GM11168 (cell line): ENCODE results near the gene XIRP2.

Experiments used
- in situ Hi-C: fragments of 300-500 bp; cut with MboI; formaldehyde crosslinking; loops from one replicate; pipeline ENCODE4 v1.12.0; 2022; ENCODE audit warnings: low sequenced_read_pairs; ENCODE audit not compliant: unreplicated experiment

The XIRP2 gene

DNA sequence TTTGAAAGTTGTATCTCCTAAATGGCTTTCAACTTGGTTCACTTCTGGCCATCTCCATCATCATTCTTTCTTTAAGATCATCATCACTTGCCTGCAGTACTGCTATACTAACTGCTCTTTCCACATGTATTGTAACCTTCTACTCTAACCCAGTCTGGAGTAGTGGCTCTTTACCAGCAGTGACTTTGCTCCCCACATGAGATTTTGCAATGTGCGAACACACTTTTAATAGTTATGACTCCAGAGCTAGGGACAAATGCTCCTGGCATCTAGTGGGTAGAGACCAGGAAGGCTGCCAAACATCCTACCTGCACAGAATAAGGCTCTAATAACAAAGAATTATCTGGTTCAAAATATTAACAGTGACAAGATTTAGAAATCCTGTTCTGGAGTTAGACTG is 243.8 kb downstream of the XIRP2 start:
- in situ Hi-C loops = no loop called here

DNA sequence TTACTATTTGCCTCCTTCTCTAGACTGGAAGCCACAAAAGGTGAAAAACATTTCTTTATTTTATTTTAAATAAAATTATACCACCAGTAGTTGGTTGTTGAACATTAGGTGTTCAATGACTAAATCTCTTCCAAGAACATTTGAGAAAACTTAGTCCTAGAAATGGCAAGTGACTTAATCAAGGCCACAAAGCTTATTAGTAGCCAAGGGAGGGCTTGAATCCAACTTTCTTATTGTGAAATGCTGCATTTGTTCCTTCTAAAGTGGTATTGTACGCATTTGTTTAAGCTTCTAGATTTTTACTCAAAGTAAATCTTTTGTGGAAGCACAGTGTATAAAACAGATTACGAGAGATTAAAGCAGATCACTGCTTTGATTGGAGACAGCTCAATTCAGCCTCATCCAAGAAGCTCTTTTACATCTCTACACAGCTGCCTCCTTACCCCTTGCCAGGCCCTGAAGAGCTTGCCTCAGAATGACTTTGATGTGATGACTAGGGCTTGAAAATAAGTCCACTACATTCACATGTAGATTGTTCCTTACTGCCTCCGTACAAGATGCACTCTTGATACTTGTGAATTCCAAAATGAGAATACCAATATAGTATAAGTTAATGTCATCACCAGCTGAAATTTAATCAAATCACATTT is 244.8 kb downstream of the XIRP2 start:
- in situ Hi-C loops = no loop called here

DNA sequence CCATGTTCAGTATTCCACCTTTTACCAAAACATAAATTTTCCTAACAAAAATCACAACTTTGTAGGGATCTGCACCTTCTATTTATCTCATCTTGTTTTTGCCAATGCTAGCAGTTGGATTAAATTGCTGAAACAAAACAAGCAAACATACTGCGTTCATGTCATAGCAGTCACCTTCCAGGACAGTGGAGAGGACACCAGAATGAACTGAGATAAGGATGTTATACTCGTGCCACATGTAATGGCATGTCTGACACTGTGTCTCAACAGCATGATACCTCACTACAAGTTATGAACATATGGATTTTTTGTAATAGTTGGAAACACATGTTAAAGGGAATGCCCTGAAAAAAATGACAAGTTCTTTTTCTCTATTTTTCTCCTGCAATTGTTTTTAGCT is 245.3 kb downstream of the XIRP2 start:
- in situ Hi-C loops = no loop called here

DNA sequence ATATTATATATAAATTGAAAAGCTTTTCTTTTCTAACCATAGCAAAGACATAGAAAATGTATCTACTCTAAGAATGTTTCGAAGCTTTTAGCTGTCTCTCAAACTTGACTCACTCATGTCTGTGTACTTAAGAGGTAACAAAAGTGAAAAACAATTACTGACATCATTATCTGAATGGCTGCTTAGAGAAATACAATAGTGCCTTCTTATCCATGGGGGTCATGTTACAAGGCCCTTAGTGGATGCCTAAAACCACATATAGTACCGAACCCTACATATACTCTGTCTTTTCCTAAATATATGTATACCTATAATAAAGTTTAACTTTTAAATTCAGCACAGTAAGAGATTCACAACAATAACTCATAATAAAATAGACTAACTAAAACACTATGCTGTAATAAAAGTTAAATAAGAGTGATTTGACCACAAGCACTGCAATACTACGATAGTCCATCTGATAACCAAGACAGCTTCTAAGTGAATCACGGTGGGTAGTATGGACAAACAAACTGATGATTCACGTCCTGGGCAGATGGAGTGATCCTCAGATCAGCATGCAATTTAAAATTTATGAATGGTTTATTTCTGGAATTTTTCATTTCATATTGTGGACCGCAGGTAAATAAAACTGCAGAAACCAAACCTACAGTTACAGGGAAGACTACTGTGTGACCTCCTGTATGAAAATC is 246.2 kb downstream of the XIRP2 start:
- in situ Hi-C loops = no loop called here

DNA sequence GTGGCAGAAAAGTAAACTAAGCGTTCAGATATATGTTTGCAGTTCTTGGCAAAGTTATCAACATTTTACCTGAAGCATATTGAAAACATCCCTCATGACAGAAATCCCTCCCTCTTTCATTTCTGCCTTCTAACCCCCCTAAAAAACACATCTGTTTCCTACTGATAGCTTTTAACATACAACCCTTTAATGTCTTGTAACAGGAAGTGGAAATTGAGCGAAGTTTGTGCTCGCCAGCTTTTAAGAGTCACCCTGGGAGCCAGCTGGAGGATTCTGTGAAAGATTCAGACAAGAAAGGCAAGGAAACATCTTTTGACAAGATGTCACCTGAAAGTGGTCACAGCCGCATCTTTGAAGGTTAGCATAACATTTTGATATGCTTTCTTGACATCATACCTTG is 247.4 kb downstream of the XIRP2 start:
- in situ Hi-C loops = no loop called here

DNA sequence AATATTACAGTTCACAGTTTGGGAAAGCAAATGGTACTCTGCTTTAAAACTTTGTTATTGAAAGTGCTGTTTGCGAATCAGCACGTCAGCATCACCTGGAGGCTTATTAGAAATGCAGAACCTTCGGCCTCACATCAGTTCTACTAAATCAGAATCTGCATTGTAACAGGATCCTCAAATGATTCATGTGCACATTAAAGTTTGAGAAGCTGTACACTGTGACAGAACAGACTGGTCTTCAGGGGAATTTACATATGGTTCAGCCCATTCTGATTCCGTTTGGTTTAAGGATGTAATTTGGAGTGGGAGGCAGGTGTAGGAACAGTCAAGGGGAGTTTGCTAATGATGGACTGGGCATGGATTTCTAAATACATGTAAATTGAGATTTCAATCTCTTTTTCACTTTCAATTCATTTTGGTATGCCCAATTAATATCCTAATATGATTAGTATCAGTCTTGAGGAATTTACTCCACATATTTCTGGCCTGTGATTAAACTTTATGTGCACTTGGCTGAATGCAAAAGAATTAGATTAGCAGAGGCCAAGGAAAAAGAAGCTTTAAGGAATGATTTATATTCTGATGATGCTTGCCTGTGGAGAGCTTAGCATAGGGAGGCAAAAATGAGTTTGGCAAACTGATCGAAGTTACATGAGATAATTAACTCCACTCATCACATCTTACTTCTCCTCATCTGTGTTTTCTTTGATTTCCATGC is 248.8 kb downstream of the XIRP2 start:
- in situ Hi-C loops = no loop called here

DNA sequence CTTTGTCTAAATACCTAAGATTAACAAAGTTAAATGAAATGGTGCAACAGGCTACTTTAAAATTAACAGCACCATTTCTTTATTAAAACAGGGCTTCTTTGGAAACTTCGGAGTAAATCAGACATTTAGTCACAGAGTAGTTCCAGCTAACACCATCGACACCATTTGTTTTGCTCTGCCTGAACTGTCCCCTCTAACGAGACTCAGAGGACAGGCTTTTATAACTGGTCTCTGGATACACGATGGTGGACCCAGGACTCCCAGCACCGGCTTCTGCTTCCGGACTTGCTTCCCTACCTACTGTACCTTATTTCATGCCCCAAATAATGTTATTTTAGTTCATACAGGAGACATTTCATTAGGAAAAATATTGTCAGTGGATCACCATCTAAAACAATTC is 252.1 kb downstream of the XIRP2 start:
- in situ Hi-C loops = no loop called here

DNA sequence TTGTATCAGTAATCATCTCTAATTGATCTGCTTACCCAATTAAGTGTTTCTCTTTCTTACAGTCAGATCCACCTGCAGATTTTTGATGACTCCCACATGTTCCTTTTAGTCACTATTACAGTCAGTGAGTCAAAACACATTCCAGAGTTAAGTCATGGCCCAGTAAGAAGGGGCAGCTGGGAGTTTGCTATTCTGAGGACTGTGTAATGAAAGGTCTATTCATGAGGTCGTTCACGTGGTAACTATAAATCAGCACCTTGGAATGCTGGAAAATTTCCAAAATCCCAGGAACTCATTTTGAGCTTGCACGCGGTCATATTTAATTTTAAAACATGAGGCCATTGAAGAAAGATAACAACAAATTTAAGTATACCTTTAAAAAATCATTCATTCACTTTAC is 252.5 kb downstream of the XIRP2 start:
- in situ Hi-C loops = no loop called here

DNA sequence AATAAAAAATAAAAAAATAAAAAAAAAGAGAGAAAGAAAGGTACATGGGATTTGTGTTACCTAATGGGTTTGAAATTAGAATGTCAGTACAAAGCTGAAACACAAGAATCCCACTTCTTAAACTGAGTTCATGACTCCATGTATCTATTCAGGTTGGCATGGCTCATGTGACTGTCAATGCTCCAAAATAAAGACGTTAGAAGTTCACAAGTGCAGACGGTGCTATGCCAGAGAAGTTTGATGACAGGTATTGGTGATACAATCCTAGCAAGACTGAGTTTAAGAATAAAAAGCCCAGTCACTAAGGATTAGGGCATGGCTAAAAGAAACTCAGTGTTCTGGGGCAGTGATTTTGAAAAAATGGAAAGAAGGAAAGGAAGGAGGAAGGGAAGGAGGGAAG is 254.3 kb downstream of the XIRP2 start:
- in situ Hi-C loops = no loop called here

DNA sequence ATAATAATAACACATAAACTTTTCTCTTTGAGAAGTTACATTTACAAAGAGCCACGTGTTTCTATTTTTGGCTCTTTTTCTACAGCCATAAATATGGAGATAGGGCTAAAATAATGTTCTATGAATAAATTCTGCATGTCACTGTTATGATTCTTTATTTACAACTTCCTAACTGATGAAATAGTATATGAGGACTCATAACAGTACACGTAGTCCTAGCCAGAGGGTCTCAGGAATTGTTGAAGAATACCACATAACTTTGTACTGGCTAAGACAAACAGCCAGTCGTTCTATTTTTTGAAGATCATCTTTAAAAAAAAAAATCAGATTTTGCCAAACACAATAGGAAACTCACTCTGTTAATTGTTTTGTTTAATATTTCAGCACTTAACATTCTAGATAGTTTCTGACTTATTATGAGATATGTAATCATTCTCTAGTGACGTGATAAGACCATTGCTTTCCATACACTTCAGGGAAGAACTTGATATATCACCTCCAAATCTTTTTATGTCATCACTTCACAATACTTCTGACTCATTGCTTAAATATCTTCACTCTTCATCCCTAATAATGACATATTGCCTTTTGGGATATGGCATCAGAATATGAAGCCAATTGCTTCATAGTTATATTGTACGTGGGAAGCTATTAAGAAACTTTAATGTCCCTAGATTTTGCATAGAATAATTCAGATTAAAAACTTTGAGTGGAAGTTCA is 256.1 kb downstream of the XIRP2 start:
- in situ Hi-C loops = no loop called here

DNA sequence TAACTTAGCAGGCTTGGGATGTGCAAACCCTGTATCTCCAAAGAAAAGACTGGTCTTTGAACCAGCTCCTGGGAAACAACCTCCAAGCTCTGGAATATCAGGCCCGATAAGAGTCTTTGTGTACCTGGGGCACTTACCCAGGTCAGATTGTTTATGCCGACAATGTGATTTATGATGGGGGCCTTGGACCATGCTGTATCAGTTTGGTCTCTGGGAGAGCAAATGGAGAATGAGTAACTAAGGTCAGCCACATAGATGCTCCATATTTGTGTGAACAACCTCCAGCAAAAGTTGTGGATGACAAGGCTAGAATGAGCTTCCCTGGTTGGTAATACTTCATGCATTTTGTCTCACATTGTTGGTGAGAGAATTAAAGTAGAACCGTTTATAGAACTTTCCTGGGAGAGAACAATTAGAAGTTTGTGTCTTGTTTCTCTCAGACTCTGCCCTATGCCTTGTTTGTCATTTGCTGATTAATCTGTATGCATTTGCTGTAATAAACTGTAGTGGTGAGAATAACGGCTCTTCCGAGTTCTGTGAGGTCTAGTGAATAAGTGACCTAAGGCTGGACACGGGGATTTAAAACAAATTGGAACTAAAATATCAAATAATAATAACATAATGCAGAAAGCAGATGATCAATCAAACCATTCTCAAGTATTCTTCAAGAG is 259.1 kb downstream of the XIRP2 start:
- in situ Hi-C loops = no loop called here

DNA sequence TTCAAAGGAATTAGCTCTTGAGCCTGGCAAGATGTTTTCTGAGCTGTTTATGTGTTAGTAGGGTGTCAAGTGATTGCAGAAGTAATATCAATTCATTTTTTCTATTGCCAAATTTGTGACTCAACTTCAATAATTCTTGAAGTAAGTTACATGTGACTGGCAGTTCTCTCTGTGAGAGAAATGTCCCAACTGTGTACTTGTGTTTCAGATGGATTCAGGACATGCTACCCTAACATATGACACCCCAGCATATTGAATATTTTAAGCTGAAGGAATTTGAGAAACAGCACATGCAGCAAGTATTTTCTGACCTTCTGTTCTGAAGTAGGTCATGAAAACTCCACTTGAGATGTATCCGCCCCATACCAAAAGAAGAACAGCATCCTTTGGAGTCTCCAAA is 263.6 kb downstream of the XIRP2 start:
- in situ Hi-C loops = no loop called here

DNA sequence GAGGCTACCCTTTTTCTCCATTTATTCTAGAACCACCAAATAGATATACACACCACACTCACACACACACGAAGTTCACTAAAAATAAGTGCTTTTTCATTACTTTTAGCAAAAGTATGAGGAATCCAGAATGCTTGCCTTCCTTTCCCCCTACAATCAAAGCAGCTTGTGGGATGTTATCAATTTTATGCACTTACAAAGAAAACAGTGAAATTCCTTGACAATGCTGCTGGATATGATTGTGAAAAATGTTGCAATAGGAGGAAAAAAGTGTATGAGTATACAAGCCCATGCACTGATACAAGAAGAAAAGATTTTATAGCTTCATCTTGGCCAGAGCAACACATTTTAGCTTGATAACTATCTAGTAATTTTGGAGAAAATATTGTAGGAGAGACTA is 269.2 kb downstream of the XIRP2 start:
- in situ Hi-C loops = no loop called here

DNA sequence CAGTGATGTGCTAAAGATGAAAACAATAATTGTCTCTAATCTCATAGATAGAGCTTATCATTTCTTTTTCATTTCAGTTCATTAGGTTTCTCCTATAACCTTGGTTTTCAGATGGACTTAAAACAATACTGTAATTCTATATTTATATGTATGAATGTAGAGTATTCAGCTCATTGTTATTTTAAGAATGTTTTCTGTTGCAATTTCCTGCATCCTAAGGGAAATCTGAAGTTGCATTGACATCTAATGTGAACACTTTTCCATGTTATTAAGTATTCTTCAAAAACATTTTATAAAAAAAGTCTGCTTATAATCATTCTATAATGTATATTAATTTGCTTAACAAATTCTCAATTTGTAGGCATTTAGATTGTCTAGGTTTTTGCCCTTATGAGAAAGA is 288.9 kb downstream of the XIRP2 start:
- in situ Hi-C loops = no loop called here

DNA sequence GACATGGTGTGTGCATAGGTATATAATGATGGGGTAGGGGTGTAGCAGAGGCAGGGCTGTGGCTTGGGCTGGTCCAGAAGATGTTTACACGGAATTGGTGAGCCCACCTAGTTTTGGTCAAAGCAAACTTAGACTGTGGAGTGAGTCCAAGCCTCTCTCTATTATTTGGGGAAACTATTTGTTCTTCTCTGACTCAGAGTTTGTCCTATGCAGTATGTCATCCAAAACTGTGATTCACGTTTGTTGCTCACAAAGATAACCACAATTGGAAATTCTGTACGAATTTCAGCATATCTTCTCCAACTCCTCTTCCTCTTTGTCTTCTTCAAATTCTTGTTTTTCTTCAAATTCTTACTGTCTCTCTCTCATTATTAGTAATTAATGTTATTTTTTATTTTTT is 292.9 kb downstream of the XIRP2 start:
- in situ Hi-C loops = no loop called here

DNA sequence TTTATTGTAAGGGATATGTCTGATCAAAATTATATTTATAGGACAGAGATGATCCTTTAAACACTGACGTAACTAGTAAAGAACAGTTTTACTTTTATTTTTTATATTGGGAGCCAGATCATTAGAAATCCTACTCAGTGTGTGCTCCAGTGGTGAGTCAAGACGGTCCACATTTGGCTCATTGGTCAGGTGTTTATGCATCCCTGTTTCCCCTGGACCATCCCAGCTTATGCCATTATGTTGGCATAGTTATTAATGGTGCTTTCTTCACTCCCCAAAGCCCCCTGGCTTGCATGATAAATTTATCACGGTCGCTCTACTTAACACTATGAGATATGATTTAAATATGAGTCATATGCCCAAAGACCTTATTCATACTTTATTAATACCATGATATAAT is 293.4 kb downstream of the XIRP2 start:
- in situ Hi-C loops = no loop called here

DNA sequence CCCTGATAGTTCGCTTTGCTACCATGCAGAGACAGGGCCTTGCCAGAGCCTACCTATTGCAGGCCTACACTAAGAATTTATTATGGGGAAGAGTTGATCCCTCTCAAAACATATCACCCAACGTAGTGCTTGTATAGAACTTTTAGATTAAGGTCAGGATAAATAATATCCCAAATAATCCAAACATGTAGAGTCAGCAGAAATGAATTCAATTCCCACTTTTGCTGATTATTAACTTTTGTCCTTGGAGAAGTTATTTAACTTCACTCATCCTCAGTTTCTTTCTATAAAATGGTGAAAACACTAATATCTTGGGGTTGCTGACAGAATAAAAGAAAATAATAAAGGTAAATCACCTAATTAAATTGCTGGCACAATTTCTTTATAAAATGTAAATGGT is 294.1 kb downstream of the XIRP2 start:
- in situ Hi-C loops = no loop called here

DNA sequence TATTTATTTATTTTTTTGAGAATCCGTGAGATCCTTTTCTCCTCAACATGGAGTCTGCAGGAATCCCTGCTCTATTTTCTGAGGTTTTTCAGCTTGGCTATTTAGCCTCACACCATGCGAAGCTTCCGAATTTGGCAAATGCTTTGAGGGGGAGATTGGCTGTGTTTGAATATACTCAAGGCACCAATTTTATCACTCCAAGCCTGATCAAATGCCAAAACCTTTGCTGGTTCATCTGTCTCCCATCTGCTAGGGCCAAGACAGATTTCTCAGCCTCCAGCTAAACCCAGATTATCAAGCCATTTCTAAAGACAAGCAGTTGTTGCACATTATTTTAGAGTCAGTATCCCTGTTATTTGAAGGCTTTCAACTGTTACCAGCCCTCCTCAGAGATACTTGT is 295.7 kb downstream of the XIRP2 start:
- in situ Hi-C loops = no loop called here

DNA sequence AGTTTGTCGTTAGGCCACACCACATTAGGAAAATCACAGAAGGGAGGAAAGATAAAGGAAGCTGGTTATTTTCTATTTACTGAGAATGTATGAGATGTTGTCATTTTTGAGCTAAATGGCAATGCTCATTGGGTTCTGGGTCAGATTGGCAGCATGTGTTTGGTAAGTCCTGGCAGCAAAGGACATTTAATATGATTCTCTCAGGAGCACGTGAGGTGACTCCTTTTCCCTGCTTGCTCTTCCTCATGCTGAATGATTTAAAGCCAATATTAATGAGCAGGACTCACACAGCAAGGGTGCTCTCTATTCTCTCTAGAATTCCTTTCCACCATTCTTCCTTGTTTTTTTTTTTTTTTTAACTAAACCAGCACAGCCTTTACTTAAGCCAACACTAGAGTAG is 298.2 kb downstream of the XIRP2 start:
- in situ Hi-C loops = no loop called here

DNA sequence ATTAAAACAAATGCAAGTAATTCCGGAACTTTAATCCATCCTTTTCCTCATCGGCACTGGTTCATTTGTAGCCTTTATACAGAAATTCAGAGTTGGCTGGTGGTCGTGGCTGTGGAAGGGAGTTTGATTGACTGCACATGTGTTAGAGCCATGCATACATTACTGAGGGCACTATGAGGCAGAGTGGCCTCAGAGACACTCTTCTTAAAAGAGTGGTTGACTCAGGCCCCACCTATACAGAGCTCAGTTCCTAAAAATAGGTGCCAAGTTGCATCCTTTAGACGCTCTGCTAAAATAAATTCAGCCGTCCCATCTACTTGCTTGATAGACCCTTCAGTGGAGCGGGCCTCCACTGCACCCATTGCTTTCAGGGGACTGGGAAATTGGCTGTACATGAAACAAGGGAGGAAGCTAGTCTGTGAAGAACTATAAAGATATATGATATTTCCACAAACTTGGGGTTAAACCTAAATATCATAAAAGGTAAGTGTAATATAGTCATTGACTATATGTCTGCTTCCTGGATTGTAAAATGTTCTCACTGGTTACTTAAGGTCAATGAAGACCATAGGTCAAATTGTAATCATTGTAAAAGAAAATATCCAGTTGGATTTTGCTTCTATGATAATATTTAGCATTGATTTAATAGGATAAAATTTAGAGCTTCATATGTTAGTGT is 298.9 kb downstream of the XIRP2 start:
- in situ Hi-C loops = no loop called here
